ENCODE data around the gene TMEM255B.

TMEM255B gene

DNA sequence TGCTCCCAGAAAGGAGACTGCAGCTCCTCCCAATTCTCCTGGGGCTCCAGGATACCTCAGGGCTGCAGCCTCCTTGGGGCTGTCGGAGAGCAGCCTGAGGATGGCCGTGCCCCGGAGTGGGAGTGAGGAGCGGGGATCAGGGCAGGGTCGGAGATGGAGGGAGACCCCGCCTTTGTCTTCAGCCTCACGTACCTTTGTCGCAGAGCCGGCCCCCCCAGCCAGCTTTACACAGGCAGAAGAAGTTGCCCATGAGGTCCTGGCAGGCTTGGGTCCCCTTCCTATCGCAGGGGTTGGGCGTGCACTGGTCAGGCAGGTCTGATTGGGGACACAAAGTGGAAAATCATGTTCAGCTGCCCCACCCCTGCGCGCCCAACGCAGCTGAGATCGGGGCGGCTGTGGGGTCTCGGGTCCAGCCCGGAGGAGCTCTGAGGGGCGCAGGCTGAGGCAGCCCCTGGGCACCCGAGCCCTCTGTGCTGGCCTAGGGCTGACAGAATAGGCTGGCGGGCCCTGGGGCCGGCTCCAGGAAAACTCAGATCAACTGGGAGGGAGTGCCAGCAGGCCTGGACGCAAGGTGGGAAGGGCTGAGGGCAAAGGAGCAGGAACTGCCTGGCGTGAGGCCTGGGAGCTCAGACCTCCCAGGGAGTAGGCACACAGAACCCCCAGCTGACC, 80.6 kb downstream of the TMEM255B start:
- no peak overlapping the region for H3K4me3 ChIP-seq (ENCODE audit: control insufficient read depth, low read depth, low read length)
- no peak for DNase-seq (ENCODE audit: low read depth)
- TF ChIP-seq, protein P1, sequence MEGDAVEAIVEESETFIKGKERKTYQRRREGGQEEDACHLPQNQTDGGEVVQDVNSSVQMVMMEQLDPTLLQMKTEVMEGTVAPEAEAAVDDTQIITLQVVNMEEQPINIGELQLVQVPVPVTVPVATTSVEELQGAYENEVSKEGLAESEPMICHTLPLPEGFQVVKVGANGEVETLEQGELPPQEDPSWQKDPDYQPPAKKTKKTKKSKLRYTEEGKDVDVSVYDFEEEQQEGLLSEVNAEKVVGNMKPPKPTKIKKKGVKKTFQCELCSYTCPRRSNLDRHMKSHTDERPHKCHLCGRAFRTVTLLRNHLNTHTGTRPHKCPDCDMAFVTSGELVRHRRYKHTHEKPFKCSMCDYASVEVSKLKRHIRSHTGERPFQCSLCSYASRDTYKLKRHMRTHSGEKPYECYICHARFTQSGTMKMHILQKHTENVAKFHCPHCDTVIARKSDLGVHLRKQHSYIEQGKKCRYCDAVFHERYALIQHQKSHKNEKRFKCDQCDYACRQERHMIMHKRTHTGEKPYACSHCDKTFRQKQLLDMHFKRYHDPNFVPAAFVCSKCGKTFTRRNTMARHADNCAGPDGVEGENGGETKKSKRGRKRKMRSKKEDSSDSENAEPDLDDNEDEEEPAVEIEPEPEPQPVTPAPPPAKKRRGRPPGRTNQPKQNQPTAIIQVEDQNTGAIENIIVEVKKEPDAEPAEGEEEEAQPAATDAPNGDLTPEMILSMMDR (IDR thresholded peaks at IDR 0.05; ENCODE audit: control insufficient read depth, insufficient read depth, low read depth, low read length, missing control alignments): no peak

DNA sequence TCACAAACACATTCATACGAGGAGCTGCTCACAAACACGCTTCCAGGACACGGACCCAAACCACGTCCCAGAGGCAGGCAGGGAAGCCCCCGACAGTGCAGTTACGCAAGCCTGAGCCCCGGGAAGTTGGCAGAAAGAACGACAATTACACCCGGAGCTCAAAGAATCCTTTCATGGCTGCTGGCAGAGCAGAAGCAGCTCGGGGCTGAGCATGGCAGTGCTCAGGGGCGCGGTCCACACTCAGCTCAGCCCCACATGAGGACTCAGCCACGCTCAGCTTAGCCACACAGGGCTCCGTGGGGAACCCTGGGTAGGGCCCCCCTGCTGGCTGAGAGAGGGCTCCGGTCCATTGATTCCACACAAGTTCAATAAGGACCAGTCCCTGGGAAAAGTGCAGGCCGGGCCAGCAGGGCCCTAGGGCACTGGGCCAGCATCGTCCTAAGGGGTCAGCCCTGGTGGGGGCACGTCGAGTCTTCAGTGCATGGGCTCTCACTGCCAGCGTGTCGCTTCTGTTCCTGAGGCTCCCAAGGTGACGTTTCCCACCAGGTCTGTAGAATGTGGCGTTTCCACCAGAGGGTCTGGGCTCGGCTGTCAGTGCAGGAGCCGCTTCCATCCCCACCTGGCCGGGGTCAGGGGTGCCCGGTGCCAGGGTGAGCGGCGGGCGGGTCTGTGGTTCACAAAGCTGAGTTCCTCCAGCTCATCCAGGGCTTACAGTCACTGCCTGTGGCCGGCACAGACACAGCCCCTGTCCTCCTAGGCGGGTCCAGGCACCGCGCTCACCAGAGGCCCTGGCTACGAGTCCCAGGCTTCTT, 81.7 kb downstream of the TMEM255B start:
- no peak overlapping the region for H3K4me3 ChIP-seq (ENCODE audit: control insufficient read depth, low read depth, low read length)
- TF ChIP-seq, protein P1 (IDR thresholded peaks at IDR 0.05; ENCODE audit: control insufficient read depth, insufficient read depth, low read depth, low read length, missing control alignments): no peak
- no peak for DNase-seq (ENCODE audit: low read depth)

DNA sequence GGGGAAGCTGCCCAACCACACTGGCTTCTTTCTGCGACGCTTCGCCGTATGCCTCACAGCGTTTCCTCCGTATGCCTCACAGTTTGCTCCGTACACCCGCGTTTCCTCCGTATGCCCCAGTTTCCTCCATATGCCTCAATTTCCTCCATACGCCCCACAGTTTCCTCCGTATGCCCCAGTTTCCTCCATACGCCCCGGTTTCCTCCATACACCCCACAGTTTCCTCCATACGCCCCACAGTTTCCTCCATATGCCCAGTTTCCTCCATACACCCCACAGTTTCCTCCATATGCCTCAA, 82.3 kb downstream of the TMEM255B start:
- TF ChIP-seq, protein P1 (IDR thresholded peaks at IDR 0.05; ENCODE audit: control insufficient read depth, insufficient read depth, low read depth, low read length, missing control alignments): no peak
- no peak for DNase-seq (ENCODE audit: low read depth)

DNA sequence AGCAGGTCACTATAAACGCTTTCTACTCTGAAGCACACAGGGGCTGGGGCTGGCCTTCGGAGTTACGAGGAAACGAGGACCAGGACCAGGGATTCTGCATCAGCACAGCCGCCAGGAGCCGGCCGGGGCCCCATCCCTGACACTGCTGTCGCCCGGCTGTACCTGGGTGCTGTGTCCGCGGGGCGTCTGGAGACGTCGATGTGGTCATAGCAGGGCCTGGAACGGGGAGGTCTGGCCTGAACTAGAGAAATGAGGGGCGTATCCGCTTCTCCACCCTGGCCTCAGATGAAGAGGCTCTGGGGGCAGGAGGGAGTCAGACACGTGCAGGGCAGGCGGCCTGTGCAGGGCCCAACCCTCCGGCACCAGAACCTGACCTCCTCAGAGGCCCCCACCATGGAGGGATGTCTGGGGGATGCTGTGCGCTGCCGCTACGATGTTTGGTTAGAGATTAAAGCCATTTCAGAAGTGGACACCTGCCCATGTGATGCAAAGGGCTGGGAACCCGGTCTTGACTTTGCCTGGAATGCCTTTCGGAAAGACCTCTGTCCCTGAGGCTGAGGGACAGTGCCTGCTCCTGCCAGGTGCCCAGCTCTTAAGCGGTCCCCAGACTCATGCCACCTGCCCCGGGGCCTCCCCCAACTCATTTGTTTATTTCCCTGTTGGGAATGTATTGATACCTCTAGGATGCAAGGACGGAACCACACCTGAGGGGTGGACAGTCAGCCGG, 83.5 kb downstream of the TMEM255B start:
- DNase-seq (ENCODE audit: low read depth): no peak
- TF ChIP-seq, protein P1 (IDR thresholded peaks at IDR 0.05; ENCODE audit: control insufficient read depth, insufficient read depth, low read depth, low read length, missing control alignments): no peak
- H3K4me3 ChIP-seq (ENCODE audit: control insufficient read depth, low read depth, low read length): no peak overlapping the region

More for the DNA sequence above, 82.3 kb downstream of the TMEM255B start:
- no peak overlapping the region for H3K4me3 ChIP-seq (ENCODE audit: control insufficient read depth, low read depth, low read length)

DNA sequence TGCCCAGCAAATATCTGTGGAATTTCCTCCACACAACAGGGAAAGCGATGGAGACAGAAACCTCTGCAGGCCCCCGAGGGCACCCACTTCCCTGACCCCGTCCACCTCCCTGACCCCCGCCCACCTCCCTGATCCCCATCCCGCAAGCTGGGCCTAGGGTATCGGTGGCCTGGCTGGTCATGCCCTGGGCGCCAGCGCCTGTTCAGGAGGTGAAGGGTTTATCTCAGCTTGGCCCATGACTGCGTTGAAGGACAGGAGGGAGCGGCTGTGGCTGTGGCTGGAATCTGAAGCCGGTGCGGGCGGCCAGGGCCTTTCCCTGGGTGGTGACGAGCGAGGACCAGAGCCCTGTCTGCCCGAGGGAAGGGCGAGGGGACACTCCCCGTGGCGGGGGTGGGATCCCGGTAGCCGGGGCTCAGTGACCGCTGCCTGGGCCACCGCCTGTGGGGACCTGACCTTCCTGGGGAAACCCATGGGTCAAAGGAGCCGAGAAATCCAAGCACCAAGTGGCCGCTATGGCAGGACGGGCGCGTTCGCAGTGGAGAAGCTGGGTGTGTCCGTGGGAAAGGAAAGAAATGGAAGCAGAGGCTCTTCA, 84.1 kb downstream of the TMEM255B start:
- TF ChIP-seq, protein P1 (IDR thresholded peaks at IDR 0.05; ENCODE audit: control insufficient read depth, insufficient read depth, low read depth, low read length, missing control alignments): no peak
- no peak overlapping the region for H3K4me3 ChIP-seq (ENCODE audit: control insufficient read depth, low read depth, low read length)
- DNase-seq (ENCODE audit: low read depth): no peak

DNA sequence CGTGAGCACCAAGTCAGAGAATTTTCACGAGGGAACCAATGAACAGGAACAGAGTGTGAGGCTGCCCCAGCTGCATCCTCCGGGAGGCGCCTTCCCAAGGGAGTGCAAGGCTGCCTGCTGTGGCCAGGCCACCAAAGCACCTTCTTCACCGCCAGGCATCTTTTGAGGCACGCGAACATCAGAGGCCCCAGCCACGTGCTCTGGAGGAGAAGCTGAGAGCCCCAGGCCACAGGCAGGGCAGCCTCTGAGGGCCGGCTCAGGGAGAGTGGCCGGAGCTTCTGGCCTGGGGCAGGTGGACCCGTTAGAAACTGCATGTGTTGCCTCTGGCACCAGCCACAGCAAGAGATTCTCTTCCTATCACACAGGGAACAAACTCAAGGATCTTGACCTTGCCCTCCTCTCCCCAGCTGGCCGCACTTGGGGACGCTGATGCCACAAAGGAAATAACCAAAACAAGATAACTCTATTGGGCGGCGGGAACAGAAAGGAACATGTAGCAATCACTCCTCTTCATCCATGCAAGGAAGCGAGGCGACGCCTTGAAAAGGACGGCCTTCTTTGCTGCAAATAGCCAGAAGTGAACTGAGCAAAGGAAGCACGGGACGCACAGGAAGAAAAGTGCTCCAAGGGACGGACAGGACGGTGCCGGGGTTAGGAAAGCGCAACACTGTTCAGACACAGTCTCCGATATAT, 85.0 kb downstream of the TMEM255B start:
- no peak for DNase-seq (ENCODE audit: low read depth)
- H3K4me3 ChIP-seq (ENCODE audit: control insufficient read depth, low read depth, low read length): no peak overlapping the region
- TF ChIP-seq, protein P1 (IDR thresholded peaks at IDR 0.05; ENCODE audit: control insufficient read depth, insufficient read depth, low read depth, low read length, missing control alignments): no peak

Measured in AG09309 (cell line).